Measurements from ENCODE around the gene KMT2B. TPM values are rescaled to one million over a fixed set of nuclear protein-coding genes. Genes with fewer than 3 reads are reported as not detected.

The KMT2B gene
- total and polyA plus RNA-seq, 2 of the 8 experiments (the other 6 are each of a cell fraction or from before 2014, with no cell fraction given): 26.7 to 38.6 TPM

- no peak for TF ChIP-seq CTCF (IDR thresholded peaks at IDR 0.05; ENCODE audit: control extremely low read depth in 1 of 3, insufficient read depth in 1 of 3, low read depth in 1 of 3, low read length in 3 of 3)
- TF ChIP-seq HDAC6 (IDR thresholded peaks at IDR 0.05; ENCODE audit: low read depth, low read length): no peak
- TF ChIP-seq EP300 (IDR thresholded peaks at IDR 0.05; ENCODE audit: borderline replicate concordance in 1 of 2, low read depth in 2 of 2, low read length in 2 of 2): no peak
- no peak for TF ChIP-seq POU5F1 (IDR thresholded peaks at IDR 0.05; ENCODE audit: low read depth, low read length)
Measured at GRCh38 chr19:35727956-35728706, 10.3 kb downstream of the KMT2B start (continued).

All from H1 (cell line).